Loucy (cell line): ENCODE measurements around the gene PSMG1.

Source experiments
- EZH2phosphoT487 ChIP-seq: fragments of 200-600 bp; IDR thresholded peaks from 2 replicates; pipeline ENCODE4 v1.6.1; 2018; ENCODE audit warnings: antibody characterized with exemption, mild to moderate bottlenecking, moderate library complexity, borderline replicate concordance
- TF ChIP-seq, protein P1 (sequence below): fragments of 200-600 bp; sonication (generic); conservative IDR thresholded peaks from 2 replicates; pipeline ENCODE4 v1.5.1; 2014; ENCODE audit warnings: mild to moderate bottlenecking, antibody characterized with exemption, low read length

GRCh38 chr21:39204134-39204533 lies 20.9 kb upstream of the PSMG1 start:
- TF ChIP-seq, protein P1, sequence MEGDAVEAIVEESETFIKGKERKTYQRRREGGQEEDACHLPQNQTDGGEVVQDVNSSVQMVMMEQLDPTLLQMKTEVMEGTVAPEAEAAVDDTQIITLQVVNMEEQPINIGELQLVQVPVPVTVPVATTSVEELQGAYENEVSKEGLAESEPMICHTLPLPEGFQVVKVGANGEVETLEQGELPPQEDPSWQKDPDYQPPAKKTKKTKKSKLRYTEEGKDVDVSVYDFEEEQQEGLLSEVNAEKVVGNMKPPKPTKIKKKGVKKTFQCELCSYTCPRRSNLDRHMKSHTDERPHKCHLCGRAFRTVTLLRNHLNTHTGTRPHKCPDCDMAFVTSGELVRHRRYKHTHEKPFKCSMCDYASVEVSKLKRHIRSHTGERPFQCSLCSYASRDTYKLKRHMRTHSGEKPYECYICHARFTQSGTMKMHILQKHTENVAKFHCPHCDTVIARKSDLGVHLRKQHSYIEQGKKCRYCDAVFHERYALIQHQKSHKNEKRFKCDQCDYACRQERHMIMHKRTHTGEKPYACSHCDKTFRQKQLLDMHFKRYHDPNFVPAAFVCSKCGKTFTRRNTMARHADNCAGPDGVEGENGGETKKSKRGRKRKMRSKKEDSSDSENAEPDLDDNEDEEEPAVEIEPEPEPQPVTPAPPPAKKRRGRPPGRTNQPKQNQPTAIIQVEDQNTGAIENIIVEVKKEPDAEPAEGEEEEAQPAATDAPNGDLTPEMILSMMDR = 0 out of 2 replicates have a peak, but pooled peaks have one; percentile 11
- TF ChIP-seq EZH2phosphoT487 = no peak
